Calu3 (cell line): ENCODE data around the gene PRDM2. TPM values are rescaled to one million over a fixed set of nuclear protein-coding genes. Genes with fewer than 3 reads are reported as not detected.

ENCODE experiments used
- BruUV-seq: library from RNA; stranded (reverse); fragments of 400-500 nt; replicated peaks from 2 replicates; lab custom pipeline; 2021; lab: Mats Ljungman, UMichigan
- CTCF ChIA-PET: fragments of 300-600 bp; sonication (Branson Sonifier 250); formaldehyde crosslinking; loops from one replicate; lab custom pipeline; 2022; ENCODE audit warnings: antibody characterized with exemption; lab: Charles Lee
- DNase-seq: peaks from one replicate; pipeline ENCODE4 v3.0.0; 2022
- H3K27ac Mint-ChIP-seq: one replicate; pipeline ENCODE4 v1.8.0; 2022; ENCODE audit warnings: mixed read lengths; ENCODE audit not compliant: unreplicated experiment
- H3K27me3 Mint-ChIP-seq: one replicate; pipeline ENCODE4 v1.8.0; 2022; ENCODE audit warnings: mixed read lengths; ENCODE audit not compliant: unreplicated experiment
- H3K36me3 Mint-ChIP-seq: one replicate; pipeline ENCODE4 v1.8.0; 2022; ENCODE audit warnings: mild to moderate bottlenecking, moderate library complexity, mixed read lengths; ENCODE audit not compliant: insufficient read depth, unreplicated experiment
- H3K4me1 Mint-ChIP-seq: one replicate; pipeline ENCODE4 v1.8.0; 2022; ENCODE audit warnings: mild to moderate bottlenecking, low read depth, mixed read lengths; ENCODE audit not compliant: unreplicated experiment
- H3K4me3 Mint-ChIP-seq: one replicate; pipeline ENCODE4 v1.8.0; 2022; ENCODE audit warnings: mild to moderate bottlenecking, low read depth, moderate library complexity, mixed read lengths; ENCODE audit not compliant: unreplicated experiment
- H3K9me3 Mint-ChIP-seq: one replicate; pipeline ENCODE4 v1.8.0; 2022; ENCODE audit warnings: low read depth, mixed read lengths; ENCODE audit not compliant: unreplicated experiment
- intact Hi-C: fragments of 100-400 bp; cut with micrococcal nuclease; formaldehyde crosslinking; loops from one replicate; pipeline ENCODE4 v1.10.0; 2022; ENCODE audit not compliant: unreplicated experiment
- total RNA-seq: library from RNA; stranded (reverse); gene quantifications from 2 replicates; pipeline ENCODE4 v1.2.3, GENCODE V29; 2022
- TF ChIP-seq, protein P1 (sequence below): fragments of 200-600 bp; IDR thresholded peaks from one replicate; pipeline ENCODE4 v1.8.0; 2022; ENCODE audit warnings: antibody characterized with exemption; ENCODE audit not compliant: unreplicated experiment

The PRDM2 gene
- total RNA-seq, 1 experiment from 2014 or later = 29.9 TPM

DNA sequence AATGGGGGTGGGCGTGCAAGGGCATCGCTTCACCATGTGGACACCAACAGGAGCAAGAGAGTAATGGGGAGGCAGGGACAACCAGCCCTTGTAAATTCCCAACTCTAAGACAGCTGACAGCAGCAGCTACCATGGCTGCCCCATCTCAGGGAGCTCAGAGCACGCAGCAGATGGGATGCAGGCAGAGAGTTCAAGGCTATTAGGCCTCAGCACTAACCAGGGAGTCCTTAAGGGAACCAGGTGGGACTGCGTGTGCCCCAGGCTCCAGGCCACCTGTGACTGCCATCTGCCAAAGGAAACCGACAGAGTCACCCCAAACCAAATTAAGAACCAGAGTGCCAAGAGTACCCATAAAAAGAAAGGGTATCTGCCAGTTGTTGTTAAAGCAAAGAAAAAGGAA, 33.7 kb upstream of the PRDM2 start:
- intact Hi-C loops = no loop called here
- Mint-ChIP-seq H3K27me3 (no peaks in the 10 kb centered on the region), H3K9me3 (no peaks in the 10 kb centered on the region), H3K4me1 (no peaks in the 10 kb centered on the region), H3K36me3 (no peaks in the 10 kb centered on the region), H3K4me3 (no peak overlapping the region), H3K27ac (no peak overlapping the region)
- BruUV-seq = no TSS peak
- CTCF ChIA-PET = no interaction called here
- no peak for DNase-seq
- TF ChIP-seq, protein P1, sequence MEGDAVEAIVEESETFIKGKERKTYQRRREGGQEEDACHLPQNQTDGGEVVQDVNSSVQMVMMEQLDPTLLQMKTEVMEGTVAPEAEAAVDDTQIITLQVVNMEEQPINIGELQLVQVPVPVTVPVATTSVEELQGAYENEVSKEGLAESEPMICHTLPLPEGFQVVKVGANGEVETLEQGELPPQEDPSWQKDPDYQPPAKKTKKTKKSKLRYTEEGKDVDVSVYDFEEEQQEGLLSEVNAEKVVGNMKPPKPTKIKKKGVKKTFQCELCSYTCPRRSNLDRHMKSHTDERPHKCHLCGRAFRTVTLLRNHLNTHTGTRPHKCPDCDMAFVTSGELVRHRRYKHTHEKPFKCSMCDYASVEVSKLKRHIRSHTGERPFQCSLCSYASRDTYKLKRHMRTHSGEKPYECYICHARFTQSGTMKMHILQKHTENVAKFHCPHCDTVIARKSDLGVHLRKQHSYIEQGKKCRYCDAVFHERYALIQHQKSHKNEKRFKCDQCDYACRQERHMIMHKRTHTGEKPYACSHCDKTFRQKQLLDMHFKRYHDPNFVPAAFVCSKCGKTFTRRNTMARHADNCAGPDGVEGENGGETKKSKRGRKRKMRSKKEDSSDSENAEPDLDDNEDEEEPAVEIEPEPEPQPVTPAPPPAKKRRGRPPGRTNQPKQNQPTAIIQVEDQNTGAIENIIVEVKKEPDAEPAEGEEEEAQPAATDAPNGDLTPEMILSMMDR = no peak

DNA sequence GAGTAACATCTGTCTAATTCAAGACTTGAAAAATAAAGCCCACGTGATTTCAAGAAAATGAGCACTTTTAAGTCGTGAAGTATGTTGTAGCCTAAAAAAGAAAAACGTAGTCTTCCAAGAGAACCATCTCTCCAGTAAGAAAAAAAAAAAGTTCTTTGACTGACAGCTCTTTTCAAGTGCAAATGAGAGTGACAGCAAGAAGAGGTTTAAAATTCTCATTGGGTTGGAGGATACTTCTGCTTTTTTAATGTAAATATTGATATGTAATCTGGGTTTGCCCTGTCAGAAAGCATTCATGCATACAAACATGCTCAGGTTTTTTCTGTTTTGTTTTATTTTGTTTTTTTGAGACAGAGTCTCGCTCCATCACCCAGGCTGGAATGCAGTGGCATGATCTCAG, 32.3 kb upstream of the PRDM2 start:
- Mint-ChIP-seq H3K4me1 (no peaks in the 10 kb centered on the region), H3K27me3 (no peaks in the 10 kb centered on the region), H3K4me3 (no peak overlapping the region), H3K36me3 (no peaks in the 10 kb centered on the region), H3K27ac (no peak overlapping the region), H3K9me3 (no peaks in the 10 kb centered on the region)
- BruUV-seq = no TSS peak
- TF ChIP-seq, protein P1 = no peak
- intact Hi-C loops = no loop called here
- CTCF ChIA-PET = no interaction called here
- DNase-seq = no peak

DNA sequence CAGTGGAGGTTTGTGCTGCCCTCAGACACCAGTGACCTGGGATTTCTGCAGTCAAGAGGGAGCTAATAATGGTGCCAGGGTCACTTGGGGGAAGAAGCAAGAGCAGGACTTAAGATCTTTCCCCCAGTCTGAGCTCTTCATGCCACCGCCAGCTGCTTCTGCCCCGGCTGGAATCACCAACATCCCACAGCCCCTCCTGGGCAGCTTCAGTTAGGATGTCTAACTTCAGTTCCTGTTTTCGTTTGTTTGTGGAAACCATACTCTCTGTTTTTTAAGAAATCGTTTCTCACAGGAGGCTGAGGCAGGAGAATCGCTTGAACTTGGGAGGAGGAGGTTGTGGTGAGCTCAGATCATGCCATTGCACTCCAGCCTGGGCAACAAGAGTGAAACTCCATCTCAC, 25.6 kb upstream of the PRDM2 start:
- Mint-ChIP-seq H3K36me3 (no peaks in the 10 kb centered on the region), H3K27ac (no peak overlapping the region), H3K9me3 (no peaks in the 10 kb centered on the region), H3K4me1 (no peaks in the 10 kb centered on the region), H3K4me3 (no peak overlapping the region), H3K27me3 (no peaks in the 10 kb centered on the region)
- BruUV-seq = no TSS peak
- CTCF ChIA-PET = no interaction called here
- DNase-seq = no peak
- intact Hi-C loops = no loop called here
- TF ChIP-seq, protein P1 = no peak

DNA sequence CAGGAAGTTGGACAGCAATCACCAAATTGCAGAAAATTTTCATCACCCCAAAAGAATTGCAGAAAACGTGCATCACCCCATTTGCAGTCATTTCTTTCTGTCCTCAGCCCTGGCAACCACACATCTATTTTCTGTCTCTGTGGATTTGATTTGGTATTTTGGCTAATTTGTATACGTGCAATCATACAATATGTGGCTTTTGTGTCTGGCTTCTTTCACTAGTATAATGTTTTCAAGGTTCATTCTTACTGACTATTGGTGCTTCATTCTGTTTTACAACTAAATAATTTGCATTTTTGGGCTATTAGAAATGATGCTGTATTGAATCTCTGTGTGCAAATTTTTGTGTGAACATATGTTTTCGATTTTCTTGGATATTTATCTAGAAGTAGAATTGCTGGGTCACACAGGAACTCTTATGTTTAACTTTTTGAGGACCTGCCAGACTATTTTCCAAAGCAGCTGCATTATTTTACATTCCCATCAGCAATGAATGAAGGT, 24.8 kb upstream of the PRDM2 start:
- no peaks in the 10 kb centered on the region for H3K36me3 Mint-ChIP-seq
- CTCF ChIA-PET = no interaction called here
- H3K4me1 Mint-ChIP-seq = no peaks in the 10 kb centered on the region
- H3K27ac Mint-ChIP-seq = no peak overlapping the region
- H3K4me3 Mint-ChIP-seq = no peak overlapping the region
- no TSS peak for BruUV-seq
- H3K27me3 Mint-ChIP-seq = no peaks in the 10 kb centered on the region
- DNase-seq = no peak
- TF ChIP-seq, protein P1 = no peak
- H3K9me3 Mint-ChIP-seq = peaks cover 2% of the 10 kb centered on the region
- intact Hi-C loops = no loop called here
